Progenitor cell of endocrine pancreas (in vitro differentiated cells): Measurements from ENCODE around the gene SLC39A9. TPM values are rescaled to one million over a fixed set of nuclear protein-coding genes. Genes with fewer than 3 reads are reported as not detected.

Experiments
- DNase-seq: peaks from one replicate; pipeline ENCODE4 v3.0.0; 2021; ENCODE audit warnings: low spot score; ENCODE audit not compliant: unreplicated experiment
- H3K27ac Mint-ChIP-seq: 2 replicates; pipeline ENCODE4 v1.8.0; 2021; ENCODE audit warnings: mild to moderate bottlenecking, moderate library complexity, mixed read lengths
- H3K27me3 Mint-ChIP-seq: 2 replicates; pipeline ENCODE4 v1.8.0; 2021; ENCODE audit warnings: mixed read lengths
- H3K36me3 Mint-ChIP-seq: 2 replicates; pipeline ENCODE4 v1.8.0; 2022; ENCODE audit warnings: mixed read lengths; ENCODE audit not compliant: insufficient read depth
- H3K4me1 Mint-ChIP-seq: 2 replicates; pipeline ENCODE4 v1.8.0; 2021; ENCODE audit warnings: low read depth, mixed read lengths
- H3K4me3 Mint-ChIP-seq: 2 replicates; pipeline ENCODE4 v1.8.0; 2021; ENCODE audit warnings: low read depth, mild to moderate bottlenecking, moderate library complexity, mixed read lengths
- H3K9me3 Mint-ChIP-seq: 2 replicates; pipeline ENCODE4 v1.8.0; 2021; ENCODE audit warnings: low read depth, mixed read lengths
- CTCF ChIP-seq: fragments of 200-600 bp; sonication (generic); IDR thresholded peaks from one replicate; pipeline ENCODE4 v1.5.0; 2021; ENCODE audit warnings: antibody characterized with exemption, mild to moderate bottlenecking; ENCODE audit not compliant: unreplicated experiment
- total RNA-seq: library from RNA; stranded (reverse); gene quantifications from 2 replicates; pipeline ENCODE4 v1.2.1, GENCODE V29; 2021

The SLC39A9 gene
- total RNA-seq, 1 donor from 2014 or later = 62.2 TPM

DNA sequence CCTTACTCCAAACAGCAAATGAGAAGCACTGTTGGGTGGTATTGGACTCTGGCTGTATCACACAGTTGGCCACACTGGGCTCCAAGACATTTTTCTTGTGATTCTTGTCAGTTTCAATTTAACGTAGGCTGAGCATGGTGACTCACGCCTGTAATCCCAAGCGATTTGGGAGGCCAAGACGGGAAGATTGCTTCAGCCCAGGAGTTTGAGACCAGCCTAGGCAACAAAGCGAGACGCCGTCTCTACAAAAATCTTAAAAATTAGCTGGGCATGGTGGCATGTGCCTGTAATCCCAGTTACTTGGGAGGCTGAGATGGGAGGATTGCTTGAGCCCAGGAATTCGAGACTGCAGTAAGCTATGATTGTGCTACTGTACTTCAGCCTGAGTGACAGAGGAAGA lies 50.7 kb downstream of the SLC39A9 start:
- Mint-ChIP-seq H3K9me3 (no peaks in the 10 kb centered on the region), H3K27ac (no peak overlapping the region), H3K36me3 (peaks cover 12% of the 10 kb centered on the region), H3K27me3 (no peaks in the 10 kb centered on the region), H3K4me3 (no peak overlapping the region), H3K4me1 (no peaks in the 10 kb centered on the region)
- no peak for TF ChIP-seq CTCF
- DNase-seq = no peak

GRCh38 chr14:69451941-69452340 lies 53.4 kb downstream of the SLC39A9 start:
- no peak for DNase-seq
- no peaks in the 10 kb centered on the region for H3K4me1 Mint-ChIP-seq
- H3K36me3 Mint-ChIP-seq = peaks cover 15% of the 10 kb centered on the region
- no peaks in the 10 kb centered on the region for H3K9me3 Mint-ChIP-seq
- no peak overlapping the region for H3K4me3 Mint-ChIP-seq
- H3K27me3 Mint-ChIP-seq = no peaks in the 10 kb centered on the region
- no peak for TF ChIP-seq CTCF
- no peak overlapping the region for H3K27ac Mint-ChIP-seq

GRCh38 chr14:69458350-69458749 lies 59.9 kb downstream of the SLC39A9 start:
- no peak for DNase-seq
- Mint-ChIP-seq H3K27me3 (no peaks in the 10 kb centered on the region), H3K36me3 (peaks cover 7% of the 10 kb centered on the region), H3K4me1 (no peaks in the 10 kb centered on the region), H3K27ac (no peak overlapping the region), H3K4me3 (no peak overlapping the region), H3K9me3 (no peaks in the 10 kb centered on the region)
- no peak for TF ChIP-seq CTCF

DNA sequence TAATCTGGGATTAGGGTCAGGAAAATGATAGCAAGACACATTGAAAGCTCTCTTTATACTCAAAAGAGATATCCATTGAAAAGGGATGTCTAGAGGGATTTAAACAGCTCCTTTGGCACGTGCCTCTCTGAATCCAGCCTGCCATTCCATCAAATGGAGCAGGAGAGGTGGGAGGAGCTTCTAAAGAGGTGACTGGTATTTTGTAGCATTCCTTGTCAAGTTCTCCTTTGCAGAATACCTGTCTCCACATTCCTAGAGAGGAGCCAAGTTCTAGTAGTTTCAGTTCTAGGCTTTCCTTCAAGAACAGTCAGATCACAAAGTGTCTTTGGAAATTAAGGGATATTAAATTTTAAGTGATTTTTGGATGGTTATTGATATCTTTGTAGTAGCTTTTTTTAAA lies 60.6 kb downstream of the SLC39A9 start:
- H3K4me1 Mint-ChIP-seq = no peaks in the 10 kb centered on the region
- no peak overlapping the region for H3K27ac Mint-ChIP-seq
- H3K36me3 Mint-ChIP-seq = peaks cover 5% of the 10 kb centered on the region
- no peaks in the 10 kb centered on the region for H3K9me3 Mint-ChIP-seq
- no peak for DNase-seq
- no peaks in the 10 kb centered on the region for H3K27me3 Mint-ChIP-seq
- no peak overlapping the region for H3K4me3 Mint-ChIP-seq
- no peak for TF ChIP-seq CTCF

DNA sequence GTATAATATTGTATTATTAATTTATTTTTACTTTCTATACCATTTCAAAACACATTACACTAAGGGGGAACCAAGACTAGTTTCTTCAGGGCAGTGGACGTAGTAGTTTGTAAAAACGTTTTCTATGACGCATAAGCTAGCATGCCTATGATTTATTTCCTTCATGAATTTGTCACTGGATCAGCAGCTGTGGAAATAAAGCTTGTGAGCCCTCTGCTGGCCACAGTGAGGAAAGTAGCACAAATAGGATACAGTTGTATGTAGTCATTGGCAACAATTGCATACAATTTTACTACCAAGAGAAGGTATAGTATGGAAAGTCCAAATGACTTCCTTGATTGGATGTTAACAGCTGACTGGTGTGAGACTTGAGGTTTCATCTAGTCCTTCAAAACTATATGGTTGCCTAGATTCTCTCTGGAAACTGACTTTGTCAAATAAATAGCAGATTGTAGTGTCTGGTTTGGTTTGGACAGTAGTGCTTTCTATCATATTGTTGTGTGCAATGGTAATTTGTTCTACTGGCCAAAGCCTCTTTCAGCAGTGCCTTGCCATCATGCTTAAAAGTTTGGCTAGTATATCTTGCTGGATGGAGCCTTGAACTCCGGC lies 61.7 kb downstream of the SLC39A9 start:
- Mint-ChIP-seq H3K4me1 (no peaks in the 10 kb centered on the region), H3K4me3 (no peak overlapping the region), H3K36me3 (peaks cover 3% of the 10 kb centered on the region), H3K27ac (no peak overlapping the region), H3K9me3 (no peaks in the 10 kb centered on the region), H3K27me3 (no peaks in the 10 kb centered on the region)
- DNase-seq = peak; percentile 20
- TF ChIP-seq CTCF = peak; percentile 76
